Endothelial cell of umbilical vein (primary cell): Measurements from ENCODE around the gene PXMP4. TPM values are rescaled to one million over a fixed set of nuclear protein-coding genes. Genes with fewer than 3 reads are reported as not detected.

ENCODE experiments used
- BruUV-seq: library from RNA; stranded (reverse); fragments of 400-500 nt; replicated peaks from 2 replicates; lab custom pipeline; 2021; lab: Mats Ljungman, UMichigan
- CTCF ChIA-PET: fragments of 300-600, 350-600 bp; sonication (Branson Sonifier 250); formaldehyde crosslinking; loops from one replicate; lab custom pipeline; 2021; ENCODE audit warnings: antibody characterized with exemption, inconsistent platforms; lab: Charles Lee
- POLR2A ChIA-PET: fragments of 300-600, 350-600 bp; sonication (Branson Sonifier 250); formaldehyde crosslinking; loops from one replicate; lab custom pipeline; 2021; ENCODE audit warnings: antibody characterized with exemption, inconsistent platforms; lab: Charles Lee
- DNase-seq: peaks from one replicate; pipeline ENCODE4 v3.0.0-alpha.2; 2011; ENCODE audit warnings: low read depth, low spot score
- FAIRE-seq: peaks from 2 replicates; lab custom pipeline; 2011; peaks lifted over from hg19 to GRCh38; lab: Jason Lieb, UNC
- H2AFZ ChIP-seq: 2 replicates; pipeline ENCODE4 v1.6.0; 2012; ENCODE audit warnings: low read depth, low read length, control low read depth, inconsistent platforms
- H3K27ac ChIP-seq: 2 replicates; pipeline ENCODE4 v1.5.1; 2011; ENCODE audit warnings: low read depth, mild to moderate bottlenecking, control low read depth, low read length, moderate library complexity; ENCODE audit not compliant: insufficient read depth
- H3K27me3 ChIP-seq, 2 experiments: 2 replicates each; pipeline versions ENCODE4 v1.6.0 to v1.6.1; 2011; ENCODE audit warnings: low read length in 2 of 2, mixed read lengths in 1 of 2; ENCODE audit not compliant: control insufficient read depth in 2 of 2, insufficient read depth in 2 of 2
- H3K36me3 ChIP-seq, 2 experiments: 2 replicates in 1 of 2; 3 replicates in 1 of 2; pipeline ENCODE4 v1.5.1; 2011; ENCODE audit warnings: low read length in 2 of 2, mild to moderate bottlenecking in 1 of 2, moderate library complexity in 1 of 2; ENCODE audit not compliant: control insufficient read depth in 2 of 2, insufficient read depth in 2 of 2; ENCODE audit errors: extremely low read depth in 1 of 2
- H3K4me1 ChIP-seq: 3 replicates; pipeline ENCODE4 v1.5.1; 2011; ENCODE audit warnings: mild to moderate bottlenecking, low read length; ENCODE audit not compliant: control insufficient read depth, insufficient read depth; ENCODE audit errors: extremely low read depth
- H3K4me2 ChIP-seq: 2 replicates; pipeline ENCODE4 v1.6.1; 2011; ENCODE audit warnings: low read length, control low read depth, mixed read lengths; ENCODE audit not compliant: insufficient read depth
- H3K4me3 ChIP-seq, 3 experiments: fragments of 200-600 bp in 1 of 3; sonication (generic), shearing (Covaris generic) in 1 of 3; replicated peaks in 1 of 3; 2 replicates each; pipeline ENCODE4 v1.5.1; 2011 to 2016; ENCODE audit warnings: control low read depth in 3 of 3, low read length in 3 of 3, mild to moderate bottlenecking in 2 of 3, inconsistent platforms in 1 of 3, low read depth in 1 of 3, moderate library complexity in 1 of 3; ENCODE audit not compliant: insufficient read depth in 1 of 3
- H3K79me2 ChIP-seq: 2 replicates; pipeline ENCODE4 v1.6.0; 2012; ENCODE audit warnings: low read length, inconsistent platforms; ENCODE audit not compliant: control insufficient read depth, insufficient read depth
- H3K9ac ChIP-seq: replicated peaks from 2 replicates; pipeline ENCODE3; 2011; ENCODE audit warnings: low read length, control low read depth; ENCODE audit not compliant: insufficient read depth; ENCODE audit errors: extremely low read depth
- H3K9me1 ChIP-seq: replicated peaks from 3 replicates; pipeline ENCODE4 v1.6.0; 2011; ENCODE audit warnings: mild to moderate bottlenecking, low read length; ENCODE audit not compliant: control insufficient read depth, insufficient read depth; ENCODE audit errors: extremely low read depth
- H3K9me3 ChIP-seq: replicated peaks from 2 replicates; pipeline ENCODE4 v1.5.1; 2012; ENCODE audit warnings: low read length, inconsistent platforms; ENCODE audit not compliant: control insufficient read depth, insufficient read depth
- H4K20me1 ChIP-seq: replicated peaks from 2 replicates; pipeline ENCODE3; 2011; ENCODE audit warnings: mild to moderate bottlenecking, low read length; ENCODE audit not compliant: control insufficient read depth, insufficient read depth; ENCODE audit errors: extremely low read depth
- CTCF ChIP-seq, 2 donors: IDR thresholded peaks; 1 replicate in 1 of 2; 2 replicates in 1 of 2; pipeline ENCODE4 v1.5.1; 2011; ENCODE audit warnings: low read length in 2 of 2, mild to moderate bottlenecking in 2 of 2, moderate library complexity in 2 of 2, control low read depth in 1 of 2, inconsistent platforms in 1 of 2, low read depth in 1 of 2; ENCODE audit not compliant: insufficient read depth in 1 of 2; ENCODE audit errors: extremely low read depth in 1 of 2
- EZH2 ChIP-seq: IDR thresholded peaks from 2 replicates; pipeline ENCODE4 v1.6.1; 2012; ENCODE audit warnings: borderline replicate concordance, low read depth, mild to moderate bottlenecking, moderate library complexity, low read length, inconsistent platforms; ENCODE audit not compliant: severe bottlenecking
- FOS ChIP-seq: IDR thresholded peaks from 2 replicates; pipeline ENCODE4 v1.6.1; 2011; ENCODE audit warnings: mild to moderate bottlenecking, low read length, moderate library complexity, borderline replicate concordance; ENCODE audit not compliant: insufficient read depth
- GATA2 ChIP-seq: IDR thresholded peaks from 2 replicates; pipeline ENCODE4 v1.7.0; 2011; ENCODE audit warnings: low read depth, mild to moderate bottlenecking, moderate library complexity, mixed read lengths, low read length; ENCODE audit not compliant: insufficient read length, insufficient read depth
- JUN ChIP-seq: IDR thresholded peaks from 2 replicates; pipeline ENCODE4 v1.6.1; 2011; ENCODE audit warnings: borderline replicate concordance, low read depth; ENCODE audit not compliant: insufficient read length, insufficient read depth
- MAX ChIP-seq: IDR thresholded peaks from 2 replicates; pipeline ENCODE4 v1.6.1; 2011; ENCODE audit not compliant: insufficient read depth, insufficient read length
- MYC ChIP-seq: IDR thresholded peaks from one replicate; pipeline ENCODE4 v1.6.1; 2011; ENCODE audit warnings: mild to moderate bottlenecking, low read depth, low read length
- POLR2A ChIP-seq: IDR thresholded peaks from 2 replicates; pipeline ENCODE4 v1.6.1; 2012; ENCODE audit warnings: low read depth, mild to moderate bottlenecking, control low read depth, low read length
- POLR2AphosphoS5 ChIP-seq: IDR thresholded peaks from 2 replicates; pipeline ENCODE4 v1.6.1; 2012; ENCODE audit warnings: low read depth, mild to moderate bottlenecking, control low read depth, low read length, moderate library complexity; ENCODE audit not compliant: insufficient read depth
- dilution Hi-C: fragments of 300-500 bp; cut with MboI; formaldehyde crosslinking; loops from one replicate; pipeline ENCODE4 v1.15.0; 2019; ENCODE audit warnings: low sequenced_read_pairs; ENCODE audit not compliant: extremely low pct_ligation_motif_present
- intact Hi-C: fragments of 100-400 bp; cut with micrococcal nuclease; formaldehyde crosslinking; loops from one replicate; pipeline ENCODE4 v1.10.0; 2022
- polyA plus RNA-seq, 4 experiments: library from polyadenylated mRNA; depleted of rRNA in 3 of 4; stranded (reverse) in 3 of 4; unstranded in 1 of 4; fragments of >200 nt; gene quantifications; 2 replicates each; pipeline versions ENCODE4 v1.2.1 to v1.2.3, GENCODE V29; 2011 to 2012; ENCODE audit warnings: missing spikeins in 1 of 4
- total RNA-seq: library from RNA; stranded (reverse); gene quantifications from 2 replicates; pipeline ENCODE4 v1.2.3, GENCODE V29; 2021

The PXMP4 gene
- total and polyA plus RNA-seq, 2 donors (not counting 3 experiments of a cell fraction or from before 2014, with no cell fraction given): 6.9 to 8.5 TPM

GRCh38 chr20:33766686-33767085 is 46.6 kb upstream of the PXMP4 start:
- Histone ChIP-seq H3K79me2 (no peaks in the 10 kb centered on the region), H3K36me3 (peaks cover 0 to 1% of the 10 kb centered on the region in 2 experiments), H3K9ac (no peak overlapping the region), H3K4me2 (no peak overlapping the region), H3K27me3 (no peaks in the 10 kb centered on the region), H3K27ac (no peak overlapping the region), H2AFZ (no peak overlapping the region), H3K9me3 (no peaks in the 10 kb centered on the region), H3K4me3 (no peak overlapping the region), H4K20me1 (no peaks in the 10 kb centered on the region), H3K9me1 (no peaks in the 10 kb centered on the region), H3K4me1 (no peaks in the 10 kb centered on the region)
- intact Hi-C loops (no loop called here), dilution Hi-C loops (no loop called here)
- POLR2A ChIA-PET: no interaction called here
- FAIRE-seq: no peak
- DNase-seq: no peak
- CTCF ChIA-PET: interaction anchor here (1.6 kb wide), 1 partner anchor 25 kb away, joined by 4 read pairs; no protein-coding TSS in a partner anchor
- BruUV-seq: no TSS peak
- TF ChIP-seq MAX: no peak
- no peak for TF ChIP-seq JUN
- no peak for TF ChIP-seq POLR2AphosphoS5
- TF ChIP-seq POLR2A: no peak
- no peak for TF ChIP-seq CTCF (IDR thresholded peaks at IDR 0.05; ENCODE audit: extremely low read depth in 1 of 2, insufficient read depth in 1 of 2, low read depth in 1 of 2, low read length in 2 of 2)
- no peak for TF ChIP-seq GATA2
- TF ChIP-seq FOS: no peak
- TF ChIP-seq MYC: no peak
- TF ChIP-seq EZH2: no peak
